Activated T-helper 17 cell treated with anti-CD3 and anti-CD28 coated beads, Interleukin-2, amount 50 U/mL, for 72 hours (primary cell): ENCODE results near the gene ECT2L. TPM values are rescaled to one million over a fixed set of nuclear protein-coding genes. Genes with fewer than 3 reads are reported as not detected.

ENCODE experiments used
- total RNA-seq, 2 donors: library from RNA; stranded (reverse); gene quantifications; one replicate each; pipeline ENCODE4 v1.2.3, GENCODE V29; 2022

ECT2L gene
- total RNA-seq, 2 donors from 2014 or later: 0.11 TPM; not detected in 1

Other genes with a start within 250 kb of the ECT2L start
- 10 to 100 TPM; 16.8 to 28.2 TPM for gene CCDC28A, start 22.3 kb upstream of the ECT2L start, total RNA-seq
- gene REPS1, start 192.2 kb downstream of the ECT2L start, total RNA-seq: 10 to 100 TPM; 51.7 to 52.5 TPM
- gene ABRACL, start 232.7 kb downstream of the ECT2L start, total RNA-seq: 100 to 1,000 TPM in 1 of 2 donors, 10 to 100 TPM in 1; 94.3 to 186 TPM